OCI-LY7 (cell line): Measurements from ENCODE around the gene ERC1. TPM values are rescaled to one million over a fixed set of nuclear protein-coding genes. Genes with fewer than 3 reads are reported as not detected.

Experiments used
- BruUV-seq: library from RNA; stranded (reverse); fragments of 400-500 nt; replicated peaks from 2 replicates; lab custom pipeline; 2021; lab: Mats Ljungman, UMichigan
- CTCF ChIA-PET: fragments of 300-600 bp; sonication (Branson Sonifier 250); formaldehyde crosslinking; loops from one replicate; lab custom pipeline; 2022; ENCODE audit warnings: antibody characterized with exemption; ENCODE audit not compliant: unreplicated experiment; lab: Charles Lee
- POLR2A ChIA-PET: fragments of 300-600 bp; sonication (Branson Sonifier 250); formaldehyde crosslinking; loops from one replicate; lab custom pipeline; 2022; ENCODE audit warnings: antibody characterized with exemption; lab: Charles Lee
- DNase-seq: peaks from one replicate; pipeline ENCODE4 v3.0.0-alpha.2; 2015; ENCODE audit warnings: low spot score
- H2AFZ ChIP-seq: fragments of 200-600 bp; sonication (generic), shearing (Covaris generic); 2 replicates; pipeline ENCODE4 v1.6.1; 2014; ENCODE audit warnings: mild to moderate bottlenecking, antibody characterized with exemption, low read length, moderate library complexity
- H3K27ac ChIP-seq: fragments of 200-600 bp; sonication (generic); 2 replicates; pipeline ENCODE4 v1.5.1; 2014; ENCODE audit warnings: mixed run types, low read depth, mild to moderate bottlenecking, moderate library complexity, low read length, inconsistent platforms; ENCODE audit not compliant: poor library complexity, severe bottlenecking
- H3K36me3 ChIP-seq: fragments of 200-600 bp; sonication (generic); 2 replicates; pipeline ENCODE4 v1.6.1; 2014; ENCODE audit warnings: mild to moderate bottlenecking, antibody characterized with exemption, low read length, moderate library complexity, mixed read lengths; ENCODE audit not compliant: insufficient read depth
- H3K4me1 ChIP-seq: fragments of 200-600 bp; sonication (generic); 2 replicates; pipeline ENCODE4 v1.5.1; 2014; ENCODE audit warnings: mild to moderate bottlenecking, low read length; ENCODE audit not compliant: insufficient read depth, poor library complexity, severe bottlenecking
- H3K4me2 ChIP-seq: fragments of 200-600 bp; sonication (generic); 2 replicates; pipeline ENCODE4 v1.6.1; 2014; ENCODE audit warnings: mild to moderate bottlenecking, low read length
- H3K4me3 ChIP-seq: fragments of 200-600 bp; sonication (generic); 2 replicates; pipeline ENCODE4 v1.5.1; 2014; ENCODE audit warnings: mild to moderate bottlenecking, low read depth, low read length; ENCODE audit not compliant: poor library complexity, severe bottlenecking
- H3K79me2 ChIP-seq: fragments of 200-600 bp; sonication (generic); 2 replicates; pipeline ENCODE4 v1.6.1; 2016; ENCODE audit warnings: low read depth, mild to moderate bottlenecking, low read length, moderate library complexity, mixed read lengths; ENCODE audit not compliant: insufficient read depth
- H3K9me2 ChIP-seq: fragments of 200-600 bp; sonication (generic); 2 replicates; pipeline ENCODE4 v1.6.1; 2016; ENCODE audit warnings: mild to moderate bottlenecking, low read length, mixed read lengths; ENCODE audit not compliant: insufficient read depth
- H3K9me3 ChIP-seq: fragments of 200-600 bp; sonication (generic); 2 replicates; pipeline ENCODE4 v1.6.1; 2014; ENCODE audit warnings: mild to moderate bottlenecking, mixed run types, low read length, mixed read lengths
- H4K20me1 ChIP-seq: fragments of 200-600 bp; sonication (generic); 2 replicates; pipeline ENCODE4 v1.6.1; 2014; ENCODE audit warnings: mild to moderate bottlenecking, antibody characterized with exemption, low read length, moderate library complexity, mixed read lengths; ENCODE audit not compliant: insufficient read depth
- CTCF ChIP-seq: fragments of 200-600 bp; sonication (generic); conservative IDR thresholded peaks from 2 replicates; pipeline ENCODE4 v1.5.1; 2014; ENCODE audit warnings: mild to moderate bottlenecking, antibody characterized with exemption, low read length, moderate library complexity, mixed read lengths
- EZH2phosphoT487 ChIP-seq: fragments of 200-600 bp; sonication (generic); IDR thresholded peaks from 2 replicates; pipeline ENCODE4 v1.6.1; 2018; ENCODE audit warnings: low read depth, borderline replicate concordance, mild to moderate bottlenecking, mixed run types, antibody characterized with exemption, low read length, moderate library complexity, mixed read lengths
- intact Hi-C: fragments of 100-400 bp; cut with micrococcal nuclease; formaldehyde crosslinking; loops from one replicate; pipeline ENCODE4 v1.10.0; 2022; ENCODE audit not compliant: unreplicated experiment
- total RNA-seq, 2 experiments: library from RNA; depleted of rRNA in 1 of 2; stranded (reverse); fragments of >200 nt in 1 of 2; shearing (Covaris generic) in 1 of 2; gene quantifications; 2 replicates each; pipeline ENCODE4 v1.2.3, GENCODE V29; 2014 to 2022

ERC1 gene
- total RNA-seq, 2 experiments from 2014 or later: 26.9 to 86.9 TPM

- Histone ChIP-seq H3K9me3 (no peaks in the 10 kb centered on the region), H3K4me2 (peak overlapping the region; percentile 57), H3K79me2 (no peaks in the 10 kb centered on the region), H3K36me3 (no peaks in the 10 kb centered on the region), H3K9me2 (no peaks in the 10 kb centered on the region), H3K4me3 (no peak overlapping the region), H3K4me1 (peaks cover 24% of the 10 kb centered on the region), H4K20me1 (no peaks in the 10 kb centered on the region), H2AFZ (no peak overlapping the region), H3K27ac (no peak overlapping the region)
- CTCF ChIA-PET: no interaction called here
- no TSS peak for BruUV-seq
- intact Hi-C loops: no loop called here
- POLR2A ChIA-PET: interaction anchor here (0.6 kb wide), 2 partner anchors 22 to 351 kb away, joined by 3 read pairs; no protein-coding TSS in a partner anchor
- no peak for DNase-seq
- TF ChIP-seq EZH2phosphoT487: no peak
- TF ChIP-seq CTCF: no peak
Observed at GRCh38 chr12:1174659-1175058, 183.6 kb downstream of the ERC1 start.

- DNase-seq: no peak
- Histone ChIP-seq H4K20me1 (no peaks in the 10 kb centered on the region), H3K4me1 (peaks cover 23% of the 10 kb centered on the region), H2AFZ (no peak overlapping the region), H3K9me2 (no peaks in the 10 kb centered on the region), H3K4me3 (no peak overlapping the region), H3K4me2 (no peak overlapping the region), H3K36me3 (peaks cover 5% of the 10 kb centered on the region; the same call in 1 of the 2 replicates), H3K79me2 (no peaks in the 10 kb centered on the region), H3K9me3 (no peaks in the 10 kb centered on the region), H3K27ac (no peak overlapping the region)
- intact Hi-C loops: no loop called here
- no TSS peak for BruUV-seq
- no peak for TF ChIP-seq CTCF
- no peak for TF ChIP-seq EZH2phosphoT487
- ChIA-PET CTCF (no interaction called here), POLR2A (interaction anchor here (0.6 to 1.4 kb wide), 2 partner anchors 33 to 59 kb away, joined by 3 read pairs; no protein-coding TSS in a partner anchor)
Observed at GRCh38 chr12:1176191-1176590, 185.2 kb downstream of the ERC1 start.

GRCh38 chr12:1179128-1179527 lies 188.1 kb downstream of the ERC1 start:
- Histone ChIP-seq H2AFZ (no peak overlapping the region), H3K9me2 (no peaks in the 10 kb centered on the region), H3K36me3 (peaks cover 9% of the 10 kb centered on the region), H3K4me1 (peaks cover 6% of the 10 kb centered on the region), H3K79me2 (no peaks in the 10 kb centered on the region), H3K4me3 (no peak overlapping the region), H3K9me3 (no peaks in the 10 kb centered on the region), H3K27ac (no peak overlapping the region), H3K4me2 (no peak overlapping the region), H4K20me1 (no peaks in the 10 kb centered on the region)
- BruUV-seq: no TSS peak
- DNase-seq: no peak
- ChIA-PET POLR2A (interaction anchor here (0.6 to 1.1 kb wide), 4 partner anchors 29 to 139 kb away, joined by 3 to 4 read pairs (median 3); no protein-coding TSS in a partner anchor), CTCF (no interaction called here)
- intact Hi-C loops: no loop called here
- TF ChIP-seq EZH2phosphoT487 (no peak), CTCF (no peak)
